K562 (cell line): ENCODE measurements around the gene EIPR1. TPM values are rescaled to one million over a fixed set of nuclear protein-coding genes. Genes with fewer than 3 reads are reported as not detected.

ENCODE experiments used
- ATAC-seq: fragments of 200-7000 bp; cut with Tn5 transposase; 3 replicates; pipeline ENCODE4 v1.9.1; 2020; ENCODE audit warnings: moderate library complexity
- BruUV-seq: library from RNA; stranded (reverse); fragments of 400-500 nt; replicated peaks from 2 replicates; lab custom pipeline; 2021; lab: Mats Ljungman, UMichigan
- CTCF ChIA-PET: fragments of 300-600 bp; formaldehyde crosslinking; extraction: SDS; loops from one replicate; lab custom pipeline; 2021; ENCODE audit warnings: low intra/inter-chr PET ratio; lab: Yijun Ruan, JAX
- POLR2A ChIA-PET: fragments of 300-600, 350-650 bp; sonication (Branson Sonifier 250); formaldehyde crosslinking; extraction: SDS; loops from one replicate; lab custom pipeline; 2021; ENCODE audit warnings: antibody characterized with exemption, inconsistent platforms; lab: Yijun Ruan, JAX
- DNase-seq, 4 experiments: peaks; one replicate each; pipeline versions ENCODE4 v3.0.0 to v3.0.0-alpha.2; 2011 to 2018; ENCODE audit warnings: low spot score in 3 of 4, mixed read lengths in 3 of 4; ENCODE audit errors: extremely low read depth in 1 of 4
- FAIRE-seq: peaks from 2 replicates; lab custom pipeline; 2011; peaks lifted over from hg19 to GRCh38; lab: Jason Lieb, UNC
- H2AFZ ChIP-seq: 2 replicates; pipeline ENCODE4 v1.6.0; 2011; ENCODE audit warnings: low read depth, low read length, control low read depth, inconsistent platforms
- H3K27ac ChIP-seq: fragments of 200-600 bp; 3 replicates; pipeline ENCODE4 v1.8.0; 2011; ENCODE audit warnings: low read depth, mild to moderate bottlenecking, control low read depth, inconsistent platforms, low read length, moderate library complexity, mixed read lengths; ENCODE audit errors: extremely low read depth
- H3K27me3 ChIP-seq, 2 experiments: fragments of 300-600 bp in 1 of 2; 2 replicates in 1 of 2; 3 replicates in 1 of 2; pipeline versions ENCODE4 v1.6.0 to v1.8.0; 2011; ENCODE audit warnings: inconsistent platforms in 2 of 2, low read length in 2 of 2, mild to moderate bottlenecking in 1 of 2, mixed read lengths in 1 of 2, moderate library complexity in 1 of 2; ENCODE audit not compliant: control insufficient read depth in 2 of 2, insufficient read depth in 2 of 2
- H3K36me3 ChIP-seq: fragments of 300-600 bp; 3 replicates; pipeline ENCODE4 v1.8.0; 2011; ENCODE audit warnings: mild to moderate bottlenecking, low read length, inconsistent platforms; ENCODE audit not compliant: control insufficient read depth, insufficient read depth
- H3K4me1 ChIP-seq, 2 experiments: fragments of 200-600 bp in 1 of 2; replicated peaks in 1 of 2; 2 replicates in 1 of 2; 3 replicates in 1 of 2; pipeline versions ENCODE4 v1.5.1 to v1.8.0; 2011; ENCODE audit warnings: inconsistent platforms in 2 of 2, low read length in 2 of 2, mild to moderate bottlenecking in 1 of 2, mixed read lengths in 1 of 2, moderate library complexity in 1 of 2; ENCODE audit not compliant: control insufficient read depth in 2 of 2, insufficient read depth in 2 of 2
- H3K4me2 ChIP-seq: 2 replicates; pipeline ENCODE4 v1.6.1; 2011; ENCODE audit warnings: low read length, control low read depth, inconsistent platforms, mixed read lengths; ENCODE audit not compliant: insufficient read depth
- H3K4me3 ChIP-seq: fragments of 200-600 bp; sonication (generic), shearing (Covaris generic); 2 replicates; pipeline ENCODE4 v1.5.1; 2016; ENCODE audit warnings: control low read depth, inconsistent platforms
- H3K79me2 ChIP-seq: fragments of 200-600 bp; 3 replicates; pipeline ENCODE4 v1.8.0; 2011; ENCODE audit warnings: low read length, inconsistent platforms; ENCODE audit not compliant: control insufficient read depth, insufficient read depth
- H3K9ac ChIP-seq, 2 experiments: 2 replicates each; pipeline versions ENCODE4 v1.6.0 to v1.6.1; 2011; ENCODE audit warnings: low read depth in 2 of 2, low read length in 2 of 2, control low read depth in 1 of 2, inconsistent platforms in 1 of 2, mild to moderate bottlenecking in 1 of 2, mixed read lengths in 1 of 2; ENCODE audit not compliant: insufficient read depth in 1 of 2
- H3K9me1 ChIP-seq: one replicate; pipeline ENCODE4 v1.6.0; 2011; ENCODE audit warnings: inconsistent platforms, mild to moderate bottlenecking, low read length, moderate library complexity; ENCODE audit not compliant: control insufficient read depth, insufficient read depth
- H3K9me3 ChIP-seq: replicated peaks from 2 replicates; pipeline ENCODE4 v1.5.1; 2011; ENCODE audit warnings: low read depth, low read length, inconsistent platforms; ENCODE audit not compliant: control insufficient read depth, insufficient read depth
- H4K20me1 ChIP-seq: replicated peaks from 2 replicates; pipeline ENCODE4 v1.6.1; 2011; ENCODE audit warnings: low read length, inconsistent platforms, mixed read lengths; ENCODE audit not compliant: control insufficient read depth, insufficient read depth
- ARHGAP35 ChIP-seq: fragments of 450-650 bp; IDR thresholded peaks from 2 replicates; pipeline ENCODE4 v1.6.1; 2018; ENCODE audit not compliant: partially characterized antibody
- BRF1 ChIP-seq: IDR thresholded peaks from 3 replicates; pipeline ENCODE4 v1.6.1; 2011; ENCODE audit warnings: borderline replicate concordance, mild to moderate bottlenecking; ENCODE audit not compliant: insufficient read length; ENCODE audit errors: extremely low read depth
- NCOA6 ChIP-seq: fragments of 450-650 bp; IDR thresholded peaks from 2 replicates; pipeline ENCODE4 v1.6.1; 2017; ENCODE audit warnings: mild to moderate bottlenecking
- TGIF2 ChIP-seq: sonication (generic); formaldehyde crosslinking; IDR thresholded peaks from 2 replicates; pipeline ENCODE4 v1.8.1; 2022; ENCODE audit warnings: mild to moderate bottlenecking, missing genetic modification reagents, moderate library complexity
- U2AF2 ChIP-seq: fragments of 200-400 bp; formaldehyde crosslinking; optimal IDR thresholded peaks from 2 replicates; pipeline ENCODE3; 2017; ENCODE audit warnings: low read depth, mild to moderate bottlenecking, low read length
- XRCC4 ChIP-seq: IDR thresholded peaks from one replicate; pipeline ENCODE4 v1.6.1; 2011; ENCODE audit not compliant: insufficient read depth, insufficient read length; ENCODE audit errors: extremely low read depth
- WGBS: fragments of 100-300 bp; shearing (Covaris generic); methylation state at CpG from one replicate; pipeline ENCODE4 v1.1.6; 2016; ENCODE audit warnings: low coverage, mixed read lengths; ENCODE audit not compliant: insufficient coverage; ENCODE audit errors: missing lambda C conversion rate; 5-methylcytosine and 5-hydroxymethylcytosine counted together
- in situ Hi-C: fragments of 300-500 bp; cut with MboI; formaldehyde crosslinking; loops from 4 replicates; pipeline ENCODE4 v1.15.0; 2018; ENCODE audit warnings: inconsistent platforms, mixed read lengths
- intact Hi-C: fragments of 100-400 bp; cut with micrococcal nuclease; formaldehyde crosslinking; loops from 2 replicates; pipeline ENCODE4 v1.14.2; 2022
- polyA plus RNA-seq, 8 experiments: library from polyadenylated mRNA; depleted of rRNA in 4 of 8; stranded (reverse) in 5 of 8; unstranded in 3 of 8; fragments of >200 nt; fragmentation: Nextera tagmentation in 2 of 8; fragmentation: Illumina TruSeq in 1 of 8; extraction: Ambion mirVana in 2 of 8; extraction: Trizol in 1 of 8; gene quantifications; 2 replicates each; pipeline versions ENCODE4 v1.2.1 to v1.2.3, GENCODE V29; 2011 to 2014; ENCODE audit warnings: inconsistent platforms in 1 of 8, missing spikeins in 1 of 8
- total RNA-seq, 7 experiments: library from RNA; depleted of rRNA in 6 of 7; stranded (reverse); fragments of >200 nt in 6 of 7; fragmentation: Illumina TruSeq in 2 of 7; extraction: Trizol in 2 of 7; gene quantifications; 2 replicates each; pipeline versions ENCODE4 v1.2.1 to v1.2.3, GENCODE V29; 2011 to 2021; ENCODE audit warnings: low replicate concordance in 1 of 7
- TF ChIP-seq, protein P1 (sequence below): IDR thresholded peaks from 3 replicates; pipeline ENCODE4 v1.6.1; 2011; ENCODE audit warnings: borderline replicate concordance, mild to moderate bottlenecking; ENCODE audit not compliant: insufficient read length, insufficient read depth

EIPR1 gene
- total and polyA plus RNA-seq, 9 of the 15 experiments (the other 6 are each of a cell fraction or from before 2014, with no cell fraction given), result 19.9 to 54.4 (median 35.9) TPM

GRCh38 chr2:3409627-3410170, 32.1 kb upstream of the EIPR1 start:
- BruUV-seq, result no TSS peak
- ChIA-PET CTCF (no interaction called here), POLR2A (no interaction called here)
- H3K9me1 ChIP-seq, result no peaks in the 10 kb centered on the region
- in situ Hi-C loops (no loop called here), intact Hi-C loops (no loop called here)
- H3K9me3 ChIP-seq, result no peaks in the 10 kb centered on the region
- H3K36me3 ChIP-seq, result peaks cover 40% of the 10 kb centered on the region
- no peaks in the 10 kb centered on the region; the same call in 1 of the 2 replicates for H4K20me1 ChIP-seq
- no peak overlapping the region for H3K9ac ChIP-seq
- TF ChIP-seq U2AF2 (no peak), BRF1 (no peak)
- DNase-seq, result no peak
- no peak overlapping the region for H3K4me2 ChIP-seq
- H3K27ac ChIP-seq, result no peak overlapping the region
- FAIRE-seq, result no peak
- H3K4me3 ChIP-seq, result no peak overlapping the region
- peaks cover 0 to 4% of the 10 kb centered on the region in 2 experiments; a peak in 1 of 5 replicates for H3K4me1 ChIP-seq
- no peak for ATAC-seq
- no peak overlapping the region for H2AFZ ChIP-seq
- WGBS, result 87% methylated on average over 7 of the region's 12 CpGs
- H3K79me2 ChIP-seq, result no peaks in the 10 kb centered on the region; the same call in 2 of the 3 replicates
- H3K27me3 ChIP-seq, result no peaks in the 10 kb centered on the region

- H3K9ac ChIP-seq, result no peak overlapping the region
- H3K36me3 ChIP-seq, result peaks cover 38% of the 10 kb centered on the region
- TF ChIP-seq ARHGAP35 (no peak), NCOA6 (no peak), TGIF2 (CRISPR knock-in tag) (no peak), XRCC4 (no peak)
- TF ChIP-seq, protein P1, sequence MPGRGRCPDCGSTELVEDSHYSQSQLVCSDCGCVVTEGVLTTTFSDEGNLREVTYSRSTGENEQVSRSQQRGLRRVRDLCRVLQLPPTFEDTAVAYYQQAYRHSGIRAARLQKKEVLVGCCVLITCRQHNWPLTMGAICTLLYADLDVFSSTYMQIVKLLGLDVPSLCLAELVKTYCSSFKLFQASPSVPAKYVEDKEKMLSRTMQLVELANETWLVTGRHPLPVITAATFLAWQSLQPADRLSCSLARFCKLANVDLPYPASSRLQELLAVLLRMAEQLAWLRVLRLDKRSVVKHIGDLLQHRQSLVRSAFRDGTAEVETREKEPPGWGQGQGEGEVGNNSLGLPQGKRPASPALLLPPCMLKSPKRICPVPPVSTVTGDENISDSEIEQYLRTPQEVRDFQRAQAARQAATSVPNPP, result no peak
- H3K4me2 ChIP-seq, result no peak overlapping the region
- DNase-seq (no peak), ATAC-seq (no peak), FAIRE-seq (no peak)
- H2AFZ ChIP-seq, result no peak overlapping the region
- H3K4me3 ChIP-seq, result no peak overlapping the region
- no TSS peak for BruUV-seq
- no peaks in the 10 kb centered on the region for H3K9me3 ChIP-seq
- no peaks in the 10 kb centered on the region for H3K27me3 ChIP-seq
- peaks cover 0 to 7% of the 10 kb centered on the region in 2 experiments; a peak in 2 of 5 replicates for H3K4me1 ChIP-seq
- no peaks in the 10 kb centered on the region for H3K9me1 ChIP-seq
- CTCF ChIA-PET, result no interaction called here
- in situ Hi-C loops (no loop called here), intact Hi-C loops (no loop called here)
- no peaks in the 10 kb centered on the region; the same call in 1 of the 2 replicates for H4K20me1 ChIP-seq
- H3K27ac ChIP-seq, result no peak overlapping the region
- no peaks in the 10 kb centered on the region; the same call in 2 of the 3 replicates for H3K79me2 ChIP-seq
- WGBS, result 93% methylated on average over 12 of the region's 13 CpGs
- POLR2A ChIA-PET, result no interaction called here
Observed at GRCh38 chr2:3408781-3409180, 31.2 kb upstream of the EIPR1 start.
